ENCODE results near the gene MAML1.

Gene MAML1

GRCh38 chr5:179766726-179767455, 34.3 kb downstream of the MAML1 start:
- Histone ChIP-seq H3K4me3 (ENCODE audit: control insufficient read depth in 1 of 7, extremely low read depth in 1 of 7, insufficient read depth in 4 of 7, low read depth in 2 of 7, low read length in 6 of 7) (peak overlapping the region in 1 of 7 experiments; percentile 25), H3K4me1 (ENCODE audit: control extremely low read depth in 1 of 4, control insufficient read depth in 4 of 4, insufficient read depth in 4 of 4, low read length in 3 of 4) (peaks cover 12 to 72% (median 51%) of the 10 kb centered on the region in 4 experiments), H3K27ac (ENCODE audit: insufficient read depth in 1 of 2, low read depth in 1 of 2, low read length in 2 of 2, poor library complexity in 1 of 2, severe bottlenecking in 2 of 2) (no peak overlapping the region), H3K36me3 (ENCODE audit: control insufficient read depth in 4 of 4, insufficient read depth in 4 of 4, low read length in 3 of 4) (peaks cover 16 to 59% (median 32%) of the 10 kb centered on the region in 4 experiments), H3K27me3 (replicated peaks in 2 of 5; ENCODE audit: control insufficient read depth in 4 of 5, insufficient read depth in 5 of 5, low read length in 4 of 5) (no peaks in the 10 kb centered on the region), H3K9me3 (ENCODE audit: control extremely low read depth in 1 of 5, control insufficient read depth in 4 of 5, insufficient read depth in 2 of 5, low read depth in 1 of 5, low read length in 4 of 5) (no peaks in the 10 kb centered on the region)
- DNase-seq = peak in 1 of 3 donors; percentile 28
- CTCF ChIA-PET = interaction anchor here (0.6 to 12.6 kb wide), 7 partner anchors 14 to 1142 kb away, joined by 3 to 211 read pairs (median 4); partner anchors contain the start of gene LTC4S
- POLR2A ChIA-PET = interaction anchor here (1.3 kb wide), 1 partner anchor 27 kb away, joined by 4 read pairs; the partner anchor contains the start of gene LTC4S
- 38% methylated on average over 8 of the region's 12 CpGs for WGBS (ENCODE audit: insufficient coverage)

GRCh38 chr5:179767496-179768100, 35.0 kb downstream of the MAML1 start:
- Histone ChIP-seq H3K4me3 (ENCODE audit: control insufficient read depth in 1 of 7, extremely low read depth in 1 of 7, insufficient read depth in 4 of 7, low read depth in 2 of 7, low read length in 6 of 7) (no peak overlapping the region), H3K4me1 (ENCODE audit: control extremely low read depth in 1 of 4, control insufficient read depth in 4 of 4, insufficient read depth in 4 of 4, low read length in 3 of 4) (peaks cover 11 to 65% (median 44%) of the 10 kb centered on the region in 4 experiments), H3K27me3 (replicated peaks in 2 of 5; ENCODE audit: control insufficient read depth in 4 of 5, insufficient read depth in 5 of 5, low read length in 4 of 5) (no peaks in the 10 kb centered on the region), H3K36me3 (ENCODE audit: control insufficient read depth in 4 of 4, insufficient read depth in 4 of 4, low read length in 3 of 4) (peaks cover 19 to 63% (median 37%) of the 10 kb centered on the region in 4 experiments), H3K27ac (ENCODE audit: insufficient read depth in 1 of 2, low read depth in 1 of 2, low read length in 2 of 2, poor library complexity in 1 of 2, severe bottlenecking in 2 of 2) (no peak overlapping the region), H3K9me3 (ENCODE audit: control extremely low read depth in 1 of 5, control insufficient read depth in 4 of 5, insufficient read depth in 2 of 5, low read depth in 1 of 5, low read length in 4 of 5) (no peaks in the 10 kb centered on the region)
- ChIA-PET CTCF (interaction anchor here (1.3 to 12.6 kb wide), 4 partner anchors 13 to 174 kb away, joined by 3 to 211 read pairs (median 74); partner anchors contain the start of gene LTC4S), POLR2A (interaction anchor here (1.3 kb wide), 1 partner anchor 26 kb away, joined by 4 read pairs; the partner anchor contains the start of gene LTC4S)
- peak in 2 of 3 donors; percentile 47 to 55 for DNase-seq
- WGBS (ENCODE audit: insufficient coverage) = 100% methylated on average over 4 of the region's 9 CpGs

DNA sequence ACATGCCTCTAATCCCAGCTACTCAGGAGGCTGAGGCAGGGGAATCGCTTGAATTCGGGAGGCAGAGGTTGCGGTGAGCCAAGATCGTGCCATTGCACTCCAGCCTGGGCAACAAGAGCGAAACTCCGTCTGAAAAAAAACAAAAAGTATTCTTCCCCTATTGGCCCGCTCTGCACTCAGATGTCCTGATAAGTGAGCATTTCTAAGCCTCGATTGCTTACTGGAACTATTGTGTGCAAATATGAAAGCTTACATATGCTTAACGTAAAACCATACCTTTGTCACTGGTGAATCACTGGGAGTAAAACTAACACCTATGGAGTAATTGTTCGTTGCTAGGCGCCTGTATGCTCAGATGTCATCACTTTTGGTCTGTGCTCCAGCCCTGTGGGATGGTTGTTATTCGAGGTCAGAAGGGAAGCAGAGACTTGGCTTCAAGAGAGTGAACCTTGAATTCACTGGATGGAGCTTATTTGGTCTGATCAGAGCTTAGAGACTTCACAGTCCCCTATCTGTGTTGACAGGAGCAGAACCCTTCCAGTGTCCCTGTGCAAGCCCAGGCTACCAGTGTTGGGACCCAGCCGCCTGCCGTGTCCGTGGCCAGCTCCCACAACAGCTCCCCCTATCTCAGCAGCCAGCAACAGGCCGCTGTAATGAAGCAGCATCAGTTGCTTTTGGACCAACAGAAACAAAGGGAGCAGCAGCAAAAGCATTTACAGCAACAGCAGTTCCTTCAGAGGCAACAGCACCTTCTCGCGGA, 35.9 kb downstream of the MAML1 start:
- Histone ChIP-seq H3K4me1 (ENCODE audit: control extremely low read depth in 1 of 4, control insufficient read depth in 4 of 4, insufficient read depth in 4 of 4, low read length in 3 of 4) (peaks cover 10 to 56% (median 37%) of the 10 kb centered on the region in 4 experiments), H3K9me3 (ENCODE audit: control extremely low read depth in 1 of 5, control insufficient read depth in 4 of 5, insufficient read depth in 2 of 5, low read depth in 1 of 5, low read length in 4 of 5) (no peaks in the 10 kb centered on the region), H3K27me3 (replicated peaks in 2 of 5; ENCODE audit: control insufficient read depth in 4 of 5, insufficient read depth in 5 of 5, low read length in 4 of 5) (no peaks in the 10 kb centered on the region), H3K36me3 (ENCODE audit: control insufficient read depth in 4 of 4, insufficient read depth in 4 of 4, low read length in 3 of 4) (peaks cover 20 to 71% (median 45%) of the 10 kb centered on the region in 4 experiments), H3K27ac (ENCODE audit: insufficient read depth in 1 of 2, low read depth in 1 of 2, low read length in 2 of 2, poor library complexity in 1 of 2, severe bottlenecking in 2 of 2) (no peak overlapping the region), H3K4me3 (ENCODE audit: control insufficient read depth in 1 of 7, extremely low read depth in 1 of 7, insufficient read depth in 4 of 7, low read depth in 2 of 7, low read length in 6 of 7) (no peak overlapping the region)
- ChIA-PET POLR2A (no interaction called here), CTCF (interaction anchor here (0.8 to 12.6 kb wide), 6 partner anchors 9 to 65 kb away, joined by 3 to 211 read pairs (median 6); partner anchors contain the start of gene LTC4S)
- WGBS (ENCODE audit: insufficient coverage) = 97% methylated on average over 17 of the region's 18 CpGs
- peak in 1 of 3 donors; percentile 33 for DNase-seq

- no peak overlapping the region for H3K27ac ChIP-seq (ENCODE audit: insufficient read depth in 1 of 2, low read depth in 1 of 2, low read length in 2 of 2, poor library complexity in 1 of 2, severe bottlenecking in 2 of 2)
- no peak for DNase-seq
- WGBS (ENCODE audit: insufficient coverage) = 85% methylated on average over 5 of the region's 6 CpGs
- POLR2A ChIA-PET = no interaction called here
- no peak overlapping the region for H3K4me3 ChIP-seq (ENCODE audit: control insufficient read depth in 1 of 7, extremely low read depth in 1 of 7, insufficient read depth in 4 of 7, low read depth in 2 of 7, low read length in 6 of 7)
- H3K4me1 ChIP-seq (ENCODE audit: control extremely low read depth in 1 of 4, control insufficient read depth in 4 of 4, insufficient read depth in 4 of 4, low read length in 3 of 4) = peaks cover 10 to 49% (median 34%) of the 10 kb centered on the region in 4 experiments
- CTCF ChIA-PET = interaction anchor here (1.0 to 12.6 kb wide), 7 partner anchors 9 to 66 kb away, joined by 3 to 211 read pairs (median 4); partner anchors contain the start of gene LTC4S
- no peaks in the 10 kb centered on the region for H3K9me3 ChIP-seq (ENCODE audit: control extremely low read depth in 1 of 5, control insufficient read depth in 4 of 5, insufficient read depth in 2 of 5, low read depth in 1 of 5, low read length in 4 of 5)
- peaks cover 20 to 76% (median 52%) of the 10 kb centered on the region in 4 experiments for H3K36me3 ChIP-seq (ENCODE audit: control insufficient read depth in 4 of 4, insufficient read depth in 4 of 4, low read length in 3 of 4)
- no peaks in the 10 kb centered on the region for H3K27me3 ChIP-seq (replicated peaks in 2 of 5; ENCODE audit: control insufficient read depth in 4 of 5, insufficient read depth in 5 of 5, low read length in 4 of 5)
Measured at GRCh38 chr5:179769271-179769670, 36.6 kb downstream of the MAML1 start.

GRCh38 chr5:179769796-179770195, 37.2 kb downstream of the MAML1 start:
- POLR2A ChIA-PET = no interaction called here
- Histone ChIP-seq H3K36me3 (ENCODE audit: control insufficient read depth in 4 of 4, insufficient read depth in 4 of 4, low read length in 3 of 4) (peaks cover 20 to 81% (median 55%) of the 10 kb centered on the region in 4 experiments), H3K4me1 (ENCODE audit: control extremely low read depth in 1 of 4, control insufficient read depth in 4 of 4, insufficient read depth in 4 of 4, low read length in 3 of 4) (peaks cover 10 to 49% (median 34%) of the 10 kb centered on the region in 4 experiments), H3K27ac (ENCODE audit: insufficient read depth in 1 of 2, low read depth in 1 of 2, low read length in 2 of 2, poor library complexity in 1 of 2, severe bottlenecking in 2 of 2) (no peak overlapping the region), H3K9me3 (ENCODE audit: control extremely low read depth in 1 of 5, control insufficient read depth in 4 of 5, insufficient read depth in 2 of 5, low read depth in 1 of 5, low read length in 4 of 5) (no peaks in the 10 kb centered on the region), H3K4me3 (ENCODE audit: control insufficient read depth in 1 of 7, extremely low read depth in 1 of 7, insufficient read depth in 4 of 7, low read depth in 2 of 7, low read length in 6 of 7) (no peak overlapping the region), H3K27me3 (replicated peaks in 2 of 5; ENCODE audit: control insufficient read depth in 4 of 5, insufficient read depth in 5 of 5, low read length in 4 of 5) (no peaks in the 10 kb centered on the region)
- CTCF ChIA-PET = interaction anchor here (0.8 to 12.6 kb wide), 7 partner anchors 10 to 32 kb away, joined by 3 to 211 read pairs (median 4); partner anchors contain the start of gene LTC4S
- WGBS (ENCODE audit: insufficient coverage) = 100% methylated on average over 4 of the region's 5 CpGs
- DNase-seq = no peak

- CTCF ChIA-PET = interaction anchor here (0.9 to 12.6 kb wide), 5 partner anchors 8 to 42 kb away, joined by 3 to 211 read pairs (median 7); partner anchors contain the start of gene LTC4S
- DNase-seq = peak in 2 of 3 donors; percentile 62 to 76
- no peaks in the 10 kb centered on the region for H3K9me3 ChIP-seq (ENCODE audit: control extremely low read depth in 1 of 5, control insufficient read depth in 4 of 5, insufficient read depth in 2 of 5, low read depth in 1 of 5, low read length in 4 of 5)
- POLR2A ChIA-PET = no interaction called here
- H3K36me3 ChIP-seq (ENCODE audit: control insufficient read depth in 4 of 4, insufficient read depth in 4 of 4, low read length in 3 of 4) = peaks cover 24 to 84% (median 59%) of the 10 kb centered on the region in 4 experiments
- H3K4me1 ChIP-seq (ENCODE audit: control extremely low read depth in 1 of 4, control insufficient read depth in 4 of 4, insufficient read depth in 4 of 4, low read length in 3 of 4) = peaks cover 10 to 38% (median 19%) of the 10 kb centered on the region in 4 experiments
- no peaks in the 10 kb centered on the region for H3K27me3 ChIP-seq (replicated peaks in 2 of 5; ENCODE audit: control insufficient read depth in 4 of 5, insufficient read depth in 5 of 5, low read length in 4 of 5)
- 67% methylated on average over 4 of the region's 4 CpGs for WGBS (ENCODE audit: insufficient coverage)
- no peak overlapping the region for H3K27ac ChIP-seq (ENCODE audit: insufficient read depth in 1 of 2, low read depth in 1 of 2, low read length in 2 of 2, poor library complexity in 1 of 2, severe bottlenecking in 2 of 2)
- H3K4me3 ChIP-seq (ENCODE audit: control insufficient read depth in 1 of 7, extremely low read depth in 1 of 7, insufficient read depth in 4 of 7, low read depth in 2 of 7, low read length in 6 of 7) = no peak overlapping the region
Measured at GRCh38 chr5:179771311-179771895, 38.8 kb downstream of the MAML1 start.
